ENCODE data around the gene FGF18. TPM values are rescaled to one million over a fixed set of nuclear protein-coding genes. Genes with fewer than 3 reads are reported as not detected.

The FGF18 gene
- total RNA-seq, 4 donors from 2014 or later: 0.20 TPM; not detected in 3

GRCh38 chr5:171476701-171477100, 57.3 kb downstream of the FGF18 start:
- no peaks in the 10 kb centered on the region for H3K4me1 ChIP-seq
- H3K27ac ChIP-seq: no peak overlapping the region
- H3K27me3 ChIP-seq: no peaks in the 10 kb centered on the region
- no peak for TF ChIP-seq CTCF (IDR thresholded peaks at IDR 0.05 in 4 of 5, conservative IDR thresholded peaks at IDR 0.05 in 1 of 5)
- no peak for TF ChIP-seq POLR2A (IDR thresholded peaks at IDR 0.05)
- in situ Hi-C loops (cut with MboI; ENCODE audit: low sequenced_read_pairs in 4 of 4): no loop called here
- H3K36me3 ChIP-seq: no peaks in the 10 kb centered on the region
- H3K4me3 ChIP-seq: no peak overlapping the region
- H3K9me3 ChIP-seq: no peaks in the 10 kb centered on the region
- ATAC-seq (no peak), DNase-seq (no peak)
- intact Hi-C loops (cut with DNase I; ENCODE audit: low total_unique reads): no loop called here

GRCh38 chr5:171477101-171477500, 57.7 kb downstream of the FGF18 start:
- ATAC-seq (no peak), DNase-seq (no peak)
- intact Hi-C loops (cut with DNase I; ENCODE audit: low total_unique reads): no loop called here

GRCh38 chr5:171477666-171478065, 58.2 kb downstream of the FGF18 start:
- no peaks in the 10 kb centered on the region for H3K27me3 ChIP-seq
- no peaks in the 10 kb centered on the region for H3K9me3 ChIP-seq
- H3K27ac ChIP-seq: no peak overlapping the region
- no peaks in the 10 kb centered on the region for H3K4me1 ChIP-seq
- in situ Hi-C loops (cut with MboI; ENCODE audit: low sequenced_read_pairs in 4 of 4) (no loop called here), intact Hi-C loops (cut with DNase I; ENCODE audit: low total_unique reads) (no loop called here)
- no peaks in the 10 kb centered on the region for H3K36me3 ChIP-seq
- no peak overlapping the region for H3K4me3 ChIP-seq
- DNase-seq: no peak
- no peak for ATAC-seq
- no peak for TF ChIP-seq POLR2A (IDR thresholded peaks at IDR 0.05)
- no peak for TF ChIP-seq CTCF (IDR thresholded peaks at IDR 0.05 in 4 of 5, conservative IDR thresholded peaks at IDR 0.05 in 1 of 5)

More at GRCh38 chr5:171477101-171477500, 57.7 kb downstream of the FGF18 start:
- TF ChIP-seq POLR2A (IDR thresholded peaks at IDR 0.05): no peak
- TF ChIP-seq CTCF (IDR thresholded peaks at IDR 0.05 in 4 of 5, conservative IDR thresholded peaks at IDR 0.05 in 1 of 5): no peak
- Histone ChIP-seq H3K27me3 (no peaks in the 10 kb centered on the region), H3K27ac (no peak overlapping the region), H3K4me1 (no peaks in the 10 kb centered on the region), H3K9me3 (no peaks in the 10 kb centered on the region), H3K4me3 (no peak overlapping the region), H3K36me3 (no peaks in the 10 kb centered on the region)
- in situ Hi-C loops (cut with MboI; ENCODE audit: low sequenced_read_pairs in 4 of 4): no loop called here

GRCh38 chr5:171478946-171479775, 59.7 kb downstream of the FGF18 start:
- Histone ChIP-seq H3K36me3 (no peaks in the 10 kb centered on the region), H3K27me3 (no peaks in the 10 kb centered on the region), H3K4me1 (no peaks in the 10 kb centered on the region), H3K4me3 (no peak overlapping the region), H3K27ac (no peak overlapping the region), H3K9me3 (no peaks in the 10 kb centered on the region)
- in situ Hi-C loops (cut with MboI; ENCODE audit: low sequenced_read_pairs in 4 of 4): no loop called here
- TF ChIP-seq POLR2A (IDR thresholded peaks at IDR 0.05) (no peak), CTCF (IDR thresholded peaks at IDR 0.05 in 4 of 5, conservative IDR thresholded peaks at IDR 0.05 in 1 of 5) (no peak)
- intact Hi-C loops (cut with DNase I; ENCODE audit: low total_unique reads): no loop called here
- ATAC-seq: no peak
- no peak for DNase-seq

Data from gastrocnemius medialis (tissue), 4 donors.